ENCODE data around the gene POM121L2.
"Not testable (repeated sequence)": the region's sequence is repeated elsewhere in the genome, so short reads cannot be mapped to it uniquely, and the experiment has no call there.

Gene POM121L2

DNA sequence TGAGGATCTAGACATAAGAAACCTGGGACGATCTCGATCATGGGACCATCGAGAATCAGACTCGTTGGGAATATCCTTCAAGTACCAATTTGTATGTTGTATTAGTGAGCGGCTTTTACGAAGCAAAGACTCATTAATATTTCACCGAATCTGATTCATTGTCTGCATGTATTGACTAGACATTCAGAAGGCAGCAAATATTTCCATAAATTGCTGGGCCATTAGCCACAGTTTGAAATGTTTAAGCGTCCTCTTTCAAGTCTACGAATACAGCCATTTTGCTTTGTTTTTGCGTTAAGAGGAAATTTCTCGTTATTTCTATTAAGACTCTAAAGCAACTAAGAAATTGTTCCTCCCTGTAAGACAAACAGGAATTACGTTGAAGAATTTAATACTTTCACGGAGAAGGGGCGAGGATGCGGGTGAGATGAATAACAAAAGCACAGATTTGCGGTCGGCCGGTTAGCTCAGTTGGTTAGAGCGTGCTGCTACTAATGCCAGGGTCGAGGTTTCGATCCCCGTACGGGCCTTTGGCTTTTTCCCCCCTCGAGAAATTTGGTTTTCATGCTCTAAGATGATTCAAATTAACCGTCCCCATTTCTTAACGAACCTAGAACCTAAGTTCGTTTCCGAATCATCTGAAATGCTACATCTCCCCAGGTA is 18.5 kb downstream of the POM121L2 start:
- DNase-seq (ENCODE audit: low read depth) = no peak

DNA sequence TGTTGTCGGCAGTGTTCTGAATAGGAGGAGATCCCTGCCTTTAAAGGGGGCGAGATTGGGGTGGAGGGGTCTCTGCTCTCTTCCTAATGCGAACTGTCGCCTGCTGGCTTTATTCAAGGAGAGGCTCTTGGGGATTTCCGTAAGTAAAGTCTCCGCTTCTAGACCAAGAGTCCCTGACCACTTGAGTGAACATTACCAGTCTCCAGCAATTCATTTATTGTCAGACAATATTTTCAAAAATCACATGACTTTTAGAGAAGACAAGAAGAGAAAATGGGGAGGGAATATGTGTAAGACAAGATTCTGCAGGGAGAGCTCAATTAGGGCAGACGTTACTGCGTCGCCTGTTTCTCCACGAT is 21.2 kb downstream of the POM121L2 start:
- DNase-seq (ENCODE audit: low read depth) = no peak

DNA sequence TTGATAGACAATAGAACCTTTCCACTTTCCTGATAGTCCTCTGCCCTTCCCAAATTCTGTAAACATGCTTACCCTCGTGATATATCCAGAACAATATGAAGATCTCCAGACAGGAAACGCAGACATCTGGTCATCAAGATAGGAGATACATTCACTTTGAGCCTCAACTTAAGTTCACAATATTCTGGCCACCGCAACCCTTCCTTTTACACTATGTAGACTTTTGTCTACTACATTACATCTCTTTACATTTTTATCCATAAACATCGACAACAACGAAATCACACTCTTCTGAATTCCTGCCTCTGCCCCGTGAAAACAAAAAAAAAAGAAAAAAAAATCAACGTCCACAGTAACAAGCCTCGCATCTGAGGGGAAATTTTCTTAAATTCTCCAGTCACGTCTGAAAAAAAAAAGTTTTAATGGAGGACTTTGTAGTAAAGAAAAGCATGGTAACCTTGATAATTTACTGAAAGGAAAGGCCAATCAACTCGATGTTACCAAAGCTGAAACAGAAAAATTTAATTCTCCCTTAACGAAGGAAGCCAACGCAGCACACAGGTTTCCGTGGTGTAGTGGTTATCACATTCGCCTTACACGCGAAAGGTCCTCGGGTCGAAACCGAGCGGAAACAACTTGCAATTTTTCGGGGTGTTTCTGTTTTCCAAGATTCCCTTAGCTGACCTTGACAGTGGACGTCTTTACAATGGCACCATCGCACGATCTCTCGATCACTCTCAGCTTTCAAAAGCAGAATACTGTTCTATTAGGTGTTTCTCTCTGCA is 21.8 kb downstream of the POM121L2 start:
- no peak for DNase-seq (ENCODE audit: low read depth)

DNA sequence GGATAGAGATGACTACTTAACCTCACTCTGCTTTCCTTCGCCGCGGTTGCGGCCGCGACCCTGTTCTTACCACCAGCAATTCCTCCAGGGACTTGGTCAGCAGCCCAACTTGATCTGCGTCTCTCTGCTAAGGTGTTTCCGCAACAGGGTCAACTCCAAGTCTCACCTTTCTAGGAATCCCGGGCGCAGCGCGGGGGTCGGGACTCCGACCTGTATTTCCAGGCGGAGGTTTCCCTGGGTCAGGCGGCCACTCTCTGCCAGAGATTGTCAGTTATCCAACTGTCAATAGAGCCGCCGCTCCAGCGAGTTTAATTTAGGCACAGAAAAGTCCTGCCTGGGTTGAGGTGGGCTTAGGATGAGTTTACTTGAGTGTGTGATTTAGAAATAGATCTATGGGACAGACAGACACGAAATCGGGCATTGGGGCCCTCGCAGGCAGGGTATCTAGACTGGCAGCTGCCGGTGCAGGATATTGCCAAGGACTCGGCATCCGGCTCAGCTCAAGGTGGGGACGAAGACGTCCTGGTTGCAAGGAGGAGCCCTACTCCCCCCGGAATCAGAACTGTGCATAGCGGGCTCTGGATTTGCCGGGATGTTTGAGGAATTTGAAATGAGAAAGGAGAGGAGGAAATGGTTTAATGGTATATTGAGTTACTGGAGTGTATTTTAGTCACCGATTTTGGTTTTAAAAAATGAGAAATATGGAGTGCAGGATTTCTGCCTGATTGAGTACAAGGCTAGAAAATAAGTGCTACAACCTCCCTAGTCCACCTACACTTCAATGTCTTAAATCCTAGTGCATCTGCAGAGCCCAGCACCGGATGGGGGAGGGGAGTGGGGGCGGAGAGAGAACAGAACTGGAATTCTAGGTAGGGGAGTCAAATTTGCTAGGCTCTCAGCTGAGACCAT is 23.7 kb downstream of the POM121L2 start:
- no peak for DNase-seq (ENCODE audit: low read depth)

DNA sequence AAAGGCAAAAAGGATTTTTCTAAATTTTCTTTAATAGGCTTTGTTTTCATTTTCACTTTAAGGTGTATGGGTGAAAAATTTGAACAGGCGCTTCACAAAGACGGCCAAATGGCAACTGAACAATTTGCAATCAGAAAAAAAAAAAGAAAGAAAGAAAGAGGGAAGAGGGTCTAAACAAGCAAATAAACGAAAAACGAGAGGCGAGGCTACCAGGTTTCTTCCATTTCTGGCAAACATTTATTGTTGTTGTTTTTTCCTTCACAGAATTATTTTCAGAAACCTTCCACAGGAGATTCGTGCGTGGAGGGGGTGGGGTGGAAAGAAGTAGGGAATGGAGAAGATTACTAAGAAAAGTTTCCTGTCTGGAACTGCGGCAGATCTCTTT is 24.3 kb downstream of the POM121L2 start:
- DNase-seq (ENCODE audit: low read depth) = no peak

DNA sequence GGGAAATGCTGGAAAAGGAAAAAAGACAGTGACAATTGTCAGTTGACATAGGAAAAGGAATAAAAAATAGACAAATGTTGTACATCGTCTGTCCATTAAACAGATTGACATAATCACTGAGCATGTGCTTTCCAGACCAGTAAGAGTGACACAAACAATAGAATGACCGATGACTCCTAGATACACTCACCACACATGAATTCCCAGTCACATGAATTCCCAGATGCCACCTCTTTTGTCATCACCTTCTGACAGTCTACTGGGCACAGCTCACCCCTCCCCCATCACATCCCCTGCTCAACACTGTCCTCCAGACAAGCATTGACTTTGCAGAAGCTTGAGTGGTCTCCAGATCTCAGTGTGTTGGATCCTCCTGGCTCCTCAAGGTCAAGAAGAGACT is 25.9 kb downstream of the POM121L2 start:
- DNase-seq (ENCODE audit: low read depth) = no peak

DNA sequence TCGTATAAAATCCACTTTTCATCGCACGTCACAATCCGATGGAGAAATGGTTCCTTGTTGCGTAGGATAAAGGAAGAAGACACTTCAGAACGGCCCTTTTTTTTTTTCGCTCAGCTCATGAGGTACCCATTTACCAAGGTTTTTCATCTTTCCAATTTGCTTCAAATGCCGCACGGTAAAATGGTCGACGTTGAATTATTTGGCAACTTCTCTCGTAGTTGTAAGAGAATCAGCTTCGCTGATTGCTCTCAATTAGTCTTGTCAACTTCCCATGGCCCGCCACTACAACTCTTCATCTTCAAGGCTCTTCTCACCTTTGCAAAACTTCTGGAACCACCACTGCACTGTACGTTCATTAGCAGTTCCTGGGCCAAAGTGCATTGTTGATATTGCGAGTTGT is 28.8 kb downstream of the POM121L2 start:
- DNase-seq (ENCODE audit: low read depth) = no peak

DNA sequence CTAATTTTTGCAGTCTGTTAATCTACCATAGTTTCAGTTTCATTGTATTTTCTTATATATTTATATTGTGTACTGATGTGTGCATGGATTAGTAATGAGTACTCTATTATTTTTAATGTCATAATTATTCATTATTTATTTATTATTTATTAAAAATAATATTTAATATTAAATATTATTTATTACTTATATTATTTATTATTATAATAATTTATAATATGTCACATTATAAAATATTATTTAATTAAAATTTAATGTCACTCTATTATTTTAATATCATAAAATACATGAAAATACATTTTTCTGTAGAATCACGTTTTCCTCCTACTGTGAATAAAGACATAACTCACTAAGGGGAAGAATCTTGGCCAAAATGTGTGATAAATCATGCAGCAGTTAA is 30.5 kb downstream of the POM121L2 start:
- DNase-seq (ENCODE audit: low read depth) = no peak

DNA sequence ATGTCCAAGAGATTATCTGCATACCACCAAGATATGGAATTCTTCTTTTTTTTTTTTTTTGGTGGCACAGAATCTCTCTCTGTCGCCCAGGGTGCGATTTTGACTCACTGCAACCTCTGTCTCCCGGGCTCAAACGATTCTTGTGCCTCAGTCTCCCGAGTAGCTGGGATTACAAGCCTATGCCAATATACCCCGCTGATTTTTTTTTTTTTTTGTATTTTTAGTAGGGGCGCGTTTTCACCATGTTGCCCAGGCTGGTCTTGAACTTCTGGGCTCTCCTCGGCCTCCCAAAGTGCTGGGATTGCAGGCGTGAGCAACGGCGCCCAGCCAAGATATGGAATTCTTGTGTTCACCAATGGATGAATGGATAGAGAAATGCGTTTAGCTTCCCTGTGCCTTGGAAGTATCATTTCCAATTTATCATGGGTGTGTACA is 31.0 kb downstream of the POM121L2 start:
- no peak for DNase-seq (ENCODE audit: low read depth)

DNA sequence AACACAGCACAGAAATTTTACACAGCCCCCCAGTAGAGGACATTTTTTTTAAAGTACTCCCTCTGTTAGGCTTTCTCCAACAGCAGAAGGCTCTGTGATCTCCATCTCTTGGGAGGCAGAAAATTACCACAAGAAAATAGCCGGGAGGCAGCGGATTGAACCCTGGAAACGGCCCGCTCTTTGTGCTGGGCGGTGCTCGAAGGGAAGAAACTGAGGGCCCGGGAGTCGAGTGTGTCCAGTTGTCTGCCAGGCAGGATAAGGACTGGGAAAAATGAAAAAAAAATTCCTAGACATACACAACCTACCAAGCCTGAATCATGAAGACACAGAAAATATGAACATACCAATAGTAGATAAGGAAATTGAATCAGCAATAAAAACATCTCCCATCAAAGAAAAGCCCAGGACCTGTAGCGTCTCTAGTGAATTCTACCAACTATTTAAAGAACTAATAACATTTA is 31.5 kb downstream of the POM121L2 start:
- no peak for DNase-seq (ENCODE audit: low read depth)

DNA sequence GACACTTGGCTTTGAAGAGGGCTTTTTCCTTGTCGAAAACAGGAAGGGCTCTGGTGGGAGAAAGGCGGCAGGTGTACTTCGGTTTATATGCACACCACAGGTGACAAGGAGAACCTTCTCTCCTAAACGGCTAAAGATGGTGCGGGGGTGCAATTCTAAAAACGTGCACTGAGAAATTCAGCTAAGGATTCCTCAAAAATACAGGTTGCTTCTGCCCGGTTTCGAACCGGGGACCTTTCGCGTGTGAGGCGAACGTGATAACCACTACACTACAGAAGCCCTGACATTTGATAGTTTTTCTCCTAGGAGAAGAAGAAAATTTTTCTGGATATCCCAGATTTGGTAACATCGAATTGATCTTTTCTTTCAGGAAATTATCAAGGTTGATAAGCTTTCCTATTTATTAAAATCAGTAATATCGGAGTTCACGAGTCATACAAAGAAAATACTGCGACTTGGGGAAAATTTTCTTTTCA is 32.0 kb downstream of the POM121L2 start:
- DNase-seq (ENCODE audit: low read depth) = no peak

DNA sequence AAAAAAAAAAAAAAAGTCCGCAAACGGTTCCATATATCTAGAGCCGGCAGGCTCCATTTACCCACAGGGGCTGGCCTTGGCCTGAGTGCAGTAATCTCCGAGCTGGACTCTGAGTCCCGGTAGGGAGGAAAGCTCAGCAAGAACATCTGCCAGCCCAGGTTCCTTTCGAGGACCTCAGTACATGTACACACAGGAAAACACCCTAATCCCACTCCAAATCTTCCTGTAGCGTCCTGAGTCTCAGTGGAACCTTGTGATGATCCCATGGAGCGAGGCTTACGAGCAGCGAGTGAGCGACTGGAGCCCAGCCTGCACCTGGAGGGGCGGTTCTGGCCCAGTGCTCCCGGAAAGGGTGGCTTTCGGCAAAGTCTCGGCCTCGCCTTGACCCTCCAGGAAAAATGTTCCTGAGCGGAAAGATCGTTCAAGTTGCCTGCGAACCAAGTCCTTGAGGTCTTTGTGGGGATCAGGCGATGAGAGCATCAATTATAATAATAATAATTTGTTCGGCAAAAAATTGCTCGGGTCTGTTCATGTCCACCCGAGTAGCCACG is 32.5 kb downstream of the POM121L2 start:
- no peak for DNase-seq (ENCODE audit: low read depth)

DNA sequence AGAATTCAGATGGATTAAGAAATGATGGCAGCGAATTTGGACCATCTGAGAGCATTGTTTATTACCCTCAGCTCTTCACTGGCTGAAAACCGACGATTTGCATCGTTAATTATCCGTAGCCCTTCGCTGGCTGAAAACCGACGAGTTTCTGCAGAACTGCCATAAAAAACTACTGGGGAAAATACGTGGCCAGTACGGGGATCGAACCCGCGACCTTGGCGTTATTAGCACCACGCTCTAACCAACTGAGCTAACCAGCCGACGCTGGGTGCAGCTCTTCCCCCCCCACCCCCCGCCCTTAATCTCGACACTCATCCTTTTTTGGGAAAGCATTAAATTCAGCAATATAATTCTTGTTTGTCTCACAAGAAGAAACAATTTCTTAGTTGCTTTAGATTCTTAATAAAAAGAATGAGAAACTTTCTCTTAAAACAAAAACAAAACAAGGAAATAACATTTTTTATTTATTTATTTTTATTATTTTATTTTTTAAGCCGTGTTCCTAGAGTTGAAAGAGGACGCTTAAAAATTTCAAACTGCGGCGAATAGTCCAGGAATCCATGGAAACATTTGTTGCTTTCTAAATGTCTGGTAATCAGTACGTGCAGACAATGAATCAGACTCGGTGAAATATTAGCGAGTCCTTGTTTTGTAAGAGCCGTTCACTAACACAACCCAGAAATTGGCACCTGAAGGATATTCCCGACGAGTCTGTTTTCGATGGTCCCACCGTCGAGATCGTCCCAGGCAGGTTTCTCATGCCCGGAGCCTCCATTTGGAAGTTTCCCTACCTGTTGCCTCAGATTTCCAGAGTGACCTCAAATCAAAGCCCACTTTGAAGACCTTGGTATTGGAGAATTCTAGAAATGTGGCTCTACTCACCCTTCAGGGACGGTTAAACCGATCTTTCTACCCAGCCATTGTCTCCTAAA is 36.8 kb downstream of the POM121L2 start:
- DNase-seq (ENCODE audit: low read depth) = no peak

DNA sequence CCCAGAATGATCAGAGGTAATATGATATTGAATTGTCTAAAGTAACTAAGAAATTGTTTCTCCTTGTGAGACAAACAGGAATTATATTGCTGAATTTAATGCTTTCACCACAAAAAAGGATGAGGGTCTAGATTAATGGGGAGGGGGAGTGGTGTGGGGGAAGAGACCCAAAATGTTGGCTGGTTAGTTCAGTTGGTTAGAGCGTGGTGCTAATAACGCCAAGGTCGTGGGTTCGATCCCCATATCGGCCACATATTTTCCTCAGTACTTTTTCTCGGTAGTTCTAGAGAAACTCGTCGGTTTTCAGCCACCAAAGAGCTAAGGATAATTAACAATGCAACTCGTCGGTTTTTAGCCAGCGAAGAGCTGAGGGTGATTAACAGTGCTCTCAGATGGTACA is 38.3 kb downstream of the POM121L2 start:
- DNase-seq (ENCODE audit: low read depth) = no peak

DNA sequence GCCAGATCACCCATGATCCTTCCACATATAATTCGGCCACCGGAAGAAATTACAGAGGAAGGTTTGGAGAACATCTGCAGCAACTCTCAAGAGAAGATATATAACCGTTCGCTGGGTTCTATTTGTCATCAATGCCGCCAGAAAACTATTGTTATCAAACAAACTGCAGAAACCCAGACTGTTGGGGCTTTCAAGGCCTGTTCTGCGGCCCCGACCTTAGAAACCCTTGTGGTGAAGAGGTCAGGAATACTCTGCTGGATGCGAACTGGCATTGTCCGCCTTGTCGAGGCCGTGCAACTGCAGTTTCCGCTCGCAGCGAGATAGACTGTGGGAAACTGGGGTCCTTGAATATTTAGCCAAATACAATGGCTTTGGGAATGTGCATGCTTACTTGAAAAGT is 43.3 kb downstream of the POM121L2 start:
- DNase-seq (ENCODE audit: low read depth) = no peak

DNA sequence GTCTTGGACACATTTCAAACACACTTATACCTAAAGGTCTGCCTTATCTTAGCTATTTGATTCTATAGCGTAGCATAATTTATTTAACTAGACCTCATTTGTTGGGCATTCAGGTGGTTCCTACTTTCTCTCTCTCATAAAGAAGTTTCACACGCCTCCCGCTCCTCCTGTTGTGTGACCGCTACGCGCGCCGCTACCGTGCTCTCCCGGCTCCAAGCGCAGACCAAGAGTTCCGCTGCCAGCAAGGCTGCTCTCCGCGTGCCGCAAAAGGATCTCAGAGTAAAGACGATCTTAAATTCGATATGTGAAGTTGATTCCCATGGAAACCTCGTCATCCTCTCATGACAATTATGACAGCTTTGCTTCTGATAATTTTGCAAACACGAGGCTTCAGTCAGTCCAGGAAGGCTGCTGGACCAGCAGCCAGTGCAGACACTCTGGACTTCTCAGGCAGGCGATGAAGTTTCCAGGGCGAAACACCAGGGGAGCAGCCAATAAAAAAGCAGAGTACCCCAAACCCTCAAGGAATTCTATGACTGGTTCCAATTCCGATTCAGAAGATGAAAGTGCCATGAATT is 44.1 kb downstream of the POM121L2 start:
- no peak for DNase-seq (ENCODE audit: low read depth)

DNA sequence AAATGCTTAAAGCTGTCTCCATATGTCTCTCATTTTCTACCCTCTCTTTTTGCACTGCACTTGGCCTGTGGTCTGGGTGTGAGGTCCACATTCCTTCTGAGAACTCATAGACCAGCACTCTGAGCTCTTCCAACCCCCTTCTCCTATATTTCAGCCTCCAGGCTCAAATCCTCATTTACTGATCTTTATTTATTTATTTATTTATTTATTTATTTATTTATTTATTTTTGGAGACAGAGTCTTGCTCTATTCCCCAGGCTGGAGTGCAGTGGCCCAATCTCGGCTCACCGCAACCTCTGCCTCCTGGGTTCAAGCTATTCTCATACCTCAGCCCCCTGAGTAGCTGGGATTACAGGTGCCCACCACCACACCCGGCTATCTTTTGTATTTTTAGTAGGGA is 45.1 kb downstream of the POM121L2 start:
- DNase-seq (ENCODE audit: low read depth) = not testable (repeated sequence)

DNA sequence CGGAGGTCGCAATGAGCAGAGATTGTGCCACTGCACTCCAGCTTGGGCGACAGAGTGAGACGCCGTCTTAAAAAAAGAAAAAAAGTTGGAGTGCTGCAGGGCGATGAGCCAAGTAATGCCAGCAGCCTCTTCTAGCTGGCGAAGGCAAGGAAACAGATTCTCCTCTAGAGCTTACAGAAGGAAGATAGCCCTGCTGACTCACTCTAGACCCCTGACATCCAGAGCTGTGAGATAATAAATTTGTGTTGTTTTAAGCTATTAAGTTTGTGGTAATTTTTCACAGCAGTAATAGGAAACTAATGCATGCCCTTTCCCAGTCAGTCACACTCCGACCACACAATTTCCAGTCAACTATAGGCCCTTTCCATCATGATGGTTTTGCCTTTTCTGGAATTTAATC is 48.2 kb downstream of the POM121L2 start:
- DNase-seq (ENCODE audit: low read depth) = no peak

DNA sequence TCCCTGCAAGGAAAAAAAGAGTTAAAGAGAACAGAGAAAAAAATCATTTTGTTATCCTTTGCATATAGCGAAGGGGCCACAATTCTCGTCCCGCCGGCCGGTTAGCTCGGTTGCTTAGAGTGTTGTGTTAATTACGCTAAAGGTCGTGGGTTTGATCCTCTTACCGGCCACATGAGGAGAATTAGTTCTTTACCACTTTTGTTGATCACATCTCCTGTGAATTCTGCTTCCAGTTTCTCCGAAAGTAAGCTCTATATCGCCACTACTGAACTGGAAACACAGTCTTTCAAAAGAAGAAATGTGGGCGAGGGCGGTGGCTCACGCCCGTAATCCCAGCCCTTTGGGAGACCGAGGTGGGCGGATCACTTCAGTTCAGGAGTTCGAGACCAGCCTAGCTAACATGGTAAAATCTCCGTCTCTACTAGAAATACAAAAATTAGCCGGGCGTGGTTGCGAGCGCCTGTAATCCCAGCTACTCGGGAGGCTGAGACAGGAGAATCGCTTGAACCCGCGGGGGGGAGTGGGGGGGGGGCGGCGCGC is 51.2 kb downstream of the POM121L2 start:
- DNase-seq (ENCODE audit: low read depth) = no peak

DNA sequence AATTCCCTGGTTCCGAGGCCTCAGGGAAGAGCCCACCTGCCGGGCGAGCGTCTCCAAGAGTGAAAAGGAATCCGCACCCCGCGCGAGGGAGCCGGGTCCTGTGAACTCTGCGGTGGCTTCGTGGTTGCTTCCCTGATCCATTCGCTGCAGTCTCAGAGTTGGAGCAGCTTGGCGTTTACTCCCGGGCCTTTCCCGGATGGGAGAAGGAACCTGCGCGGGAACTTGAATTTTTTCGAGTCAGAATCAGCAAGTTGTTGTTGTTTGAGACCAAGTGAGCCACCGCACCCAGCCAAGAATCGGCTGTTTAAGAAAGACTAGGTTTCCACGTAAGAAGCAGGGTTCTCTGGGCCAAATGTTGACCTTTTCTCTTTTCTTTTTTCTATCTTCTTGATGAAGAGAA is 51.7 kb downstream of the POM121L2 start:
- no peak for DNase-seq (ENCODE audit: low read depth)

Measured in stimulated activated CD8-positive, alpha-beta memory T cell treated with anti-CD3 and anti-CD28 coated beads, Interleukin-7, amount 100 ng/mL, for 24 hours (primary cell).